Neural cell (in vitro differentiated cells): Measurements from ENCODE around the gene LRRC49. TPM values are rescaled to one million over a fixed set of nuclear protein-coding genes. Genes with fewer than 3 reads are reported as not detected.

Experiments used
- H2AFZ ChIP-seq: fragments of 200-600, 300-800 bp; sonication (generic), shearing (Covaris generic); 2 replicates; pipeline ENCODE4 v1.6.0; 2014; ENCODE audit warnings: low read depth, mild to moderate bottlenecking, antibody characterized with exemption, low read length, moderate library complexity
- H3F3A ChIP-seq: fragments of 200-600 bp; shearing (Covaris generic); 2 replicates; pipeline ENCODE4 v1.6.1; 2016; ENCODE audit warnings: mild to moderate bottlenecking, moderate library complexity, mixed read lengths, antibody characterized with exemption, low read length; ENCODE audit not compliant: insufficient read depth, poor library complexity, severe bottlenecking
- H3K27ac ChIP-seq: fragments of 200-600, 300-800 bp; sonication (generic), shearing (Covaris generic); 2 replicates; pipeline ENCODE4 v1.5.1; 2014; ENCODE audit warnings: mild to moderate bottlenecking, low read length, moderate library complexity
- H3K27me3 ChIP-seq: fragments of 300-800, 200-600 bp; sonication (generic), shearing (Covaris generic); 2 replicates; pipeline ENCODE4 v1.6.0; 2014; ENCODE audit warnings: mild to moderate bottlenecking, low read depth, low read length, moderate library complexity; ENCODE audit not compliant: insufficient read depth
- H3K36me3 ChIP-seq: fragments of 300-800, 200-600 bp; sonication (generic), shearing (Covaris generic); 2 replicates; pipeline ENCODE4 v1.5.1; 2014; ENCODE audit warnings: mild to moderate bottlenecking, antibody characterized with exemption, low read length, moderate library complexity; ENCODE audit not compliant: insufficient read depth
- H3K4me2 ChIP-seq: fragments of 300-800, 200-600 bp; sonication (generic), shearing (Covaris generic); 2 replicates; pipeline ENCODE4 v1.6.0; 2014; ENCODE audit warnings: mild to moderate bottlenecking, low read length
- H3K4me3 ChIP-seq: fragments of 300-800, 200-600 bp; sonication (generic), shearing (Covaris generic); 2 replicates; pipeline ENCODE4 v1.5.1; 2014; ENCODE audit warnings: mild to moderate bottlenecking, low read length, moderate library complexity
- H3K79me2 ChIP-seq: fragments of 200-600 bp; shearing (Covaris generic); replicated peaks from 2 replicates; pipeline ENCODE4 v1.6.0; 2014; ENCODE audit warnings: mild to moderate bottlenecking, low read length, moderate library complexity; ENCODE audit not compliant: insufficient read depth
- H3K9ac ChIP-seq: fragments of 300-800, 200-600 bp; sonication (generic), shearing (Covaris generic); 2 replicates; pipeline ENCODE4 v1.6.1; 2016; ENCODE audit warnings: mild to moderate bottlenecking, low read length, mixed read lengths
- H3K9me2 ChIP-seq: fragments of 200-600 bp; shearing (Covaris generic); 2 replicates; pipeline ENCODE4 v1.6.1; 2016; ENCODE audit warnings: mild to moderate bottlenecking, low read length, mixed read lengths; ENCODE audit not compliant: insufficient read depth
- H3K9me3 ChIP-seq: fragments of 200-600, 300-800 bp; sonication (generic), shearing (Covaris generic); 2 replicates; pipeline ENCODE4 v1.6.1; 2016; ENCODE audit warnings: mild to moderate bottlenecking, mixed run types, low read length, moderate library complexity, mixed read lengths
- H4K20me1 ChIP-seq: fragments of 200-600 bp; shearing (Covaris generic); 2 replicates; pipeline ENCODE4 v1.6.1; 2016; ENCODE audit warnings: mild to moderate bottlenecking, mixed run types; ENCODE audit not compliant: insufficient read depth
- CTCF ChIP-seq: fragments of 450-650 bp; IDR thresholded peaks from 2 replicates; pipeline ENCODE4 v1.5.1; 2014; ENCODE audit warnings: antibody characterized with exemption, mild to moderate bottlenecking, moderate library complexity; ENCODE audit not compliant: poor library complexity, severe bottlenecking
- EP300 ChIP-seq: fragments of 450-650 bp; conservative IDR thresholded peaks from 2 replicates; pipeline ENCODE4 v1.6.1; 2014; ENCODE audit warnings: antibody characterized with exemption, mild to moderate bottlenecking, moderate library complexity; ENCODE audit not compliant: poor library complexity, severe bottlenecking
- EZH2 ChIP-seq: fragments of 200-600, 300-800 bp; shearing (Covaris generic), sonication (generic); IDR thresholded peaks from 2 replicates; pipeline ENCODE4 v1.6.1; 2014; ENCODE audit warnings: antibody characterized with exemption, low read length, borderline replicate concordance, mild to moderate bottlenecking; ENCODE audit not compliant: insufficient read depth, poor library complexity, severe bottlenecking
- MXI1 ChIP-seq: fragments of 450-650 bp; conservative IDR thresholded peaks from 2 replicates; pipeline ENCODE4 v1.6.1; 2014; ENCODE audit warnings: antibody characterized with exemption, mild to moderate bottlenecking; ENCODE audit not compliant: poor library complexity, severe bottlenecking
- POLR2AphosphoS5 ChIP-seq: IDR thresholded peaks from 2 replicates; pipeline ENCODE4 v1.6.1; 2012
- RAD21 ChIP-seq: fragments of 450-650 bp; conservative IDR thresholded peaks from 2 replicates; pipeline ENCODE4 v1.6.1; 2014; ENCODE audit warnings: antibody characterized with exemption, mild to moderate bottlenecking, moderate library complexity
- REST ChIP-seq: IDR thresholded peaks from 2 replicates; pipeline ENCODE4 v1.6.1; 2012; ENCODE audit warnings: borderline replicate concordance
- SMC3 ChIP-seq: fragments of 450-650 bp; conservative IDR thresholded peaks from 2 replicates; pipeline ENCODE4 v1.6.1; 2014; ENCODE audit warnings: antibody characterized with exemption, mild to moderate bottlenecking, moderate library complexity; ENCODE audit not compliant: poor library complexity
- TAF1 ChIP-seq: IDR thresholded peaks from 2 replicates; pipeline ENCODE4 v1.6.1; 2012; ENCODE audit warnings: low read depth
- polyA plus RNA-seq: library from polyadenylated mRNA; depleted of rRNA; stranded (reverse); fragments of >200 nt; gene quantifications from 2 replicates; pipeline ENCODE4 v1.2.3, GENCODE V29; 2014

LRRC49 gene
- polyA plus RNA-seq, 1 donor from 2014 or later = 141 TPM

- no peaks in the 10 kb centered on the region for H4K20me1 ChIP-seq
- H3K36me3 ChIP-seq = no peaks in the 10 kb centered on the region
- no peaks in the 10 kb centered on the region for H3F3A ChIP-seq
- H3K9me3 ChIP-seq = no peaks in the 10 kb centered on the region
- H3K27ac ChIP-seq = no peak overlapping the region
- no peak overlapping the region for H3K4me3 ChIP-seq
- TF ChIP-seq SMC3 (no peak), REST (no peak), RAD21 (no peak), EP300 (no peak), POLR2AphosphoS5 (no peak)
- no peaks in the 10 kb centered on the region for H3K27me3 ChIP-seq
- no peaks in the 10 kb centered on the region for H3K79me2 ChIP-seq
- H2AFZ ChIP-seq = no peak overlapping the region
- H3K9me2 ChIP-seq = no peaks in the 10 kb centered on the region
- H3K4me2 ChIP-seq = no peak overlapping the region
- H3K9ac ChIP-seq = no peak overlapping the region
These were observed 11.8 kb upstream of the LRRC49 start for GRCh38 chr15:70880781-70881180.

- no peak overlapping the region for H3K27ac ChIP-seq
- H3K4me2 ChIP-seq = no peak overlapping the region
- H4K20me1 ChIP-seq = no peaks in the 10 kb centered on the region
- H3K4me3 ChIP-seq = no peak overlapping the region
- H3K36me3 ChIP-seq = no peaks in the 10 kb centered on the region
- TF ChIP-seq TAF1 (no peak), POLR2AphosphoS5 (no peak), REST (no peak), MXI1 (no peak), EZH2 (no peak), EP300 (no peak), RAD21 (no peak), SMC3 (no peak), CTCF (no peak)
- H3K27me3 ChIP-seq = no peaks in the 10 kb centered on the region
- no peaks in the 10 kb centered on the region for H3K9me3 ChIP-seq
- no peaks in the 10 kb centered on the region for H3K79me2 ChIP-seq
- H3K9ac ChIP-seq = no peak overlapping the region
- H3K9me2 ChIP-seq = no peaks in the 10 kb centered on the region
- H2AFZ ChIP-seq = no peak overlapping the region
- no peaks in the 10 kb centered on the region for H3F3A ChIP-seq
These were observed 10.3 kb upstream of the LRRC49 start for GRCh38 chr15:70882361-70882760.
